Stimulated activated CD8-positive, alpha-beta memory T cell treated with anti-CD3 and anti-CD28 coated beads, Interleukin-12 subunit alpha, Interleukin-12 subunit beta, amount 100 ng/mL, for 24 hours (primary cell): ENCODE data around the gene WDR74.

Experiments used
- DNase-seq: peaks from one replicate; pipeline ENCODE4 v3.0.0-alpha.2; 2020; ENCODE audit errors: extremely low read depth

Gene WDR74

GRCh38 chr11:62794201-62794775 is 45.1 kb downstream of the WDR74 start:
- no peak for DNase-seq

GRCh38 chr11:62792202-62792575 is 47.2 kb downstream of the WDR74 start:
- DNase-seq = no peak

DNA sequence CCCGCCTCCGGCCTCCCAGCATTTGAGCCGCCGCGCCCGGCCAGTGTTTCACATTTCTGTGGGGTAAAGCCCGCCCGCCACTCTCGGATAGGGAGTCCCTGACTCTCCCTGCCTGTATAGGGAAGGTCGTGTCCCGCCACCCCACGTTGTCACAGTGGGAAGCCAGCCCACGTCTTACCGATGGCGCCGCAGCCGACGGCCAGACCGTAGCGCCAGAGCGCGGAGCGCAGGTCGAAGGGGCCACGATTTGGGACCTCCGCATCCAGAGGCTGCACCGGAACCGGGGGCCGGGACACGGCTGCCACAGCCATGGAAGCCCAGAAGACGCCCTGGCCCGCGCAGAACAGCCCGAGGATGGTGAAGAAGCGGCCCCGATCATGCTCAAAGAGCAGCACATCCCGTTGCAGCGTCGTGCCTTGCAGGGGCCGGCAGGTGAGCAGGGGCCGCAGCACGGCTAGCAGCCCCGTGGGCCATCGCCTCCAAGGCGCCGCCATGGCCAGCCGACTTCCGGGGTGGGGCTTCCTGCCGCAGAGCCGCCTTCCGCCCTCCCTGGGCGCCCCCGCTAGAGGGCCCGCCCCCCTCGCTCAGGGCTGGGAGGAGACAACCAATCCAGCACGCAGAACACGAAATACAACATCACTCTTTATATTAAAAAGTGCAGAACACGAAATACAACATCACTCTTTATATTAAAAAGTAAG is 47.7 kb downstream of the WDR74 start, which contains the start of gene TMEM223:
TMEM223 (minus strand) TSS at position 506 of the 701 bp plus-strand sequence; CDS start at position 494, 12 bp downstream.
- peak; percentile 85 for DNase-seq

DNA sequence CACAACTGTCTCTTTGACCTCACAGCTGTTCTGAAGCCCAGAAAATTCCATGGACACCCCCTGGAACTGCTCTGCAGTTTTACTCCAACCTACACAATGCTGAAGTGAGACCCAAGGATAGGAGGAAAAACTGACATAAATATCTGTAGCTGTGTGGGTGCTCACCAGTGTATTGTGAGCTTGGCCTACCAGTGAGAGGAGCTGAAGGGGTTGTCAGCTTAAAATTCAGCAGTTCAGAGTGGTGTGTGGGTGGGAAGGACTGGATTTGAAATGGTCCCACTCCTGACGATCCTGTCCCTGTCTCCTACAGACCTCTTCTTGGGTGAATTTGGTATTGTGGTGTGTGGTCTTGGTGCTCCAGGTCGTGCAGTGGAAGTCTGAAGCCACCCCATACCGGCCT is 49.8 kb downstream of the WDR74 start:
- DNase-seq = no peak

DNA sequence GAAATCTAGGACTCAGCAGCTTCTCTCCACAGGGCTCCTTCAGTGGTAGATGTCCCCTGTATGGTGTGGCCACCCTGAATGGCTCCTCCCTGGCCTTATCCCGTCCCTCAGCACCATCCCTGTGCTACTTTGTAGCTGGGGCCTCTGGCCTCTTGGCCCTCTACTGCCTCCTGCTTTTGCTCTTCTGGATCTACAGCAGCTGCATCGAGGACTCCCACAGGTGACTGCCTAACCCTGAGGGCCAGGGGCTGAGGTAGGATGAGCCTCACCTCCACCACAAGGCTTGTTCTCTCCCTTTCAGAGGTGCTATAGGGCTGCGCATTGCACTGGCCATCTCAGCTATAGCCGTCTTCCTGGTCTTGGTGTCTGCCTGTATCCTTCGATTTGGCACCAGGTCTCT is 50.4 kb downstream of the WDR74 start:
- DNase-seq = no peak

- peak; percentile 97 for DNase-seq
These were observed 52.2 kb downstream of the WDR74 start, which contains the start of gene TMEM179B for GRCh38 chr11:62787005-62787759. Gene TMEM179B (plus strand): TSS chr11:62787402. CDS start chr11:62787432, 30 bp downstream.

DNA sequence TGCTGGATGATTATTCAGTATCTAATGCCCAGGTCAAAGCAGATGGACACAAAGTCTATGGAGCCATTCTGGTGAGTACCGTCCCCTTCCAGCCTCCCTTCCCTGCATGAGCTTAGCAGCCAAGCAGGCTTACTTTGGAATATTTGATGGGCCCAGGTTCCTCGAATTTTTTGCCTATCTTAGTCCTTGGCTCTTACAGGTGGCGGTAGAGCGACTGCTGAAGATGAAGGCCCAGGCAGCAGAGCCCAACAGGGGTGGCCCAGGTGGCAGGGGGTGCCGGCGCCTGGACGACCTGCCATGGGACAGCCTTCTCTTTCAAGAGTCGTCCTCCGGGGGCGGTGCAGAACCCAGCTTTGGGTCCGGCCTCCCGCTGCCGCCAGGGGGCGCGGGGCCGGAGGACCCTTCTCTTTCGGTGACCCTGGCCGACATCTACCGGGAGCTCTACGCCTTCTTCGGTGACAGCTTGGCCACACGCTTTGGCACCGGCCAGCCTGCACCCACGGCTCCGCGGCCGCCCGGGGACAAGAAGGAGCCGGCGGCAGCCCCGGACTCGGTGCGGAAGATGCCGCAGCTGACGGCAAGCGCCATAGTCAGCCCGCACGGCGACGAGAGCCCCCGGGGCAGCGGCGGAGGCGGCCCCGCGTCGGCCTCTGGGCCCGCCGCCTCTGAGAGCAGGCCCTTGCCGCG is 52.9 kb downstream of the WDR74 start:
- peak; percentile 67 for DNase-seq
